GM12878 (cell line): Measurements from ENCODE around the gene DCX. TPM values are rescaled to one million over a fixed set of nuclear protein-coding genes. Genes with fewer than 3 reads are reported as not detected.

ENCODE experiments used
- ATAC-seq: fragments of 200-7000 bp; cut with Tn5 transposase; 3 replicates; pipeline ENCODE4 v1.9.1; 2020; ENCODE audit warnings: mild to moderate bottlenecking, moderate library complexity
- BruUV-seq: library from RNA; stranded (reverse); fragments of 400-500 nt; replicated peaks from 2 replicates; lab custom pipeline; 2021; lab: Mats Ljungman, UMichigan
- CTCF ChIA-PET: fragments of 300-600 bp; sonication (Branson Sonifier 250); formaldehyde crosslinking; extraction: SDS; loops from one replicate; lab custom pipeline; 2021; ENCODE audit warnings: inconsistent platforms; lab: Yijun Ruan, JAX
- POLR2A ChIA-PET: fragments of 350-600 bp; formaldehyde crosslinking; extraction: SDS; loops from one replicate; lab custom pipeline; 2021; ENCODE audit warnings: inconsistent platforms; lab: Charles Lee
- RAD21 ChIA-PET: fragments of 300-600 bp; sonication (Branson Sonifier 250); formaldehyde crosslinking; loops from one replicate; lab custom pipeline; 2023; ENCODE audit warnings: antibody characterized with exemption; ENCODE audit not compliant: unreplicated experiment; lab: Charles Lee
- SMC1A ChIA-PET: fragments of 300-600 bp; sonication (Branson Sonifier 250); formaldehyde crosslinking; loops from one replicate; lab custom pipeline; 2023; ENCODE audit not compliant: unreplicated experiment, uncharacterized antibody; lab: Charles Lee
- DNase-seq: peaks from one replicate; pipeline ENCODE4 v3.0.0-alpha.2; 2011; ENCODE audit warnings: low read depth, low spot score
- FAIRE-seq: peaks from 3 replicates; lab custom pipeline; 2011; peaks lifted over from hg19 to GRCh38; lab: Jason Lieb, UNC
- H2AFZ ChIP-seq: 2 replicates; pipeline ENCODE4 v1.6.0; 2011; ENCODE audit warnings: low read depth, low read length, control low read depth; ENCODE audit not compliant: control insufficient read depth
- H3K27ac ChIP-seq: 2 replicates; pipeline ENCODE4 v1.5.1; 2011; ENCODE audit warnings: control low read depth; ENCODE audit not compliant: control insufficient read depth, insufficient read depth
- H3K27me3 ChIP-seq, 2 experiments: replicated peaks in 1 of 2; 2 replicates each; pipeline versions ENCODE4 v1.6.0 to v1.6.1; 2011; ENCODE audit warnings: low read length in 1 of 2; ENCODE audit not compliant: control insufficient read depth in 2 of 2, insufficient read depth in 2 of 2
- H3K36me3 ChIP-seq, 2 experiments: 2 replicates each; pipeline ENCODE4 v1.5.1; 2011; ENCODE audit warnings: low read length in 1 of 2; ENCODE audit not compliant: control insufficient read depth in 2 of 2, insufficient read depth in 2 of 2
- H3K4me1 ChIP-seq: 2 replicates; pipeline ENCODE4 v1.6.1; 2011; ENCODE audit warnings: mild to moderate bottlenecking, low read length, moderate library complexity, mixed read lengths; ENCODE audit not compliant: control insufficient read depth, insufficient read depth
- H3K4me2 ChIP-seq: 2 replicates; pipeline ENCODE4 v1.6.0; 2011; ENCODE audit warnings: control low read depth; ENCODE audit not compliant: control insufficient read depth, insufficient read depth
- H3K4me3 ChIP-seq: fragments of 200-600 bp; sonication (generic); 2 replicates; pipeline ENCODE4 v1.5.1; 2016
- H3K79me2 ChIP-seq: 2 replicates; pipeline ENCODE4 v1.6.0; 2011; ENCODE audit warnings: low read length; ENCODE audit not compliant: control insufficient read depth, insufficient read depth
- H3K9ac ChIP-seq: 2 replicates; pipeline ENCODE4 v1.8.0; 2011; ENCODE audit warnings: low read length, control low read depth, mixed read lengths; ENCODE audit not compliant: control insufficient read depth, insufficient read depth
- H3K9me3 ChIP-seq: replicated peaks from 3 replicates; pipeline ENCODE4 v1.5.1; 2011; ENCODE audit warnings: mild to moderate bottlenecking, low read length; ENCODE audit not compliant: control insufficient read depth, insufficient read depth
- H4K20me1 ChIP-seq: 2 replicates; pipeline ENCODE4 v1.6.0; 2011; ENCODE audit not compliant: control insufficient read depth, insufficient read depth
- BRCA1 ChIP-seq: IDR thresholded peaks from 2 replicates; pipeline ENCODE4 v1.6.1; 2011; ENCODE audit warnings: low read depth, low read length, improper control_type of control experiment
- CBX5 ChIP-seq: sonication (generic); IDR thresholded peaks from 2 replicates; pipeline ENCODE4 v1.6.1; 2016; ENCODE audit warnings: low read depth, moderate library complexity, mild to moderate bottlenecking, inconsistent platforms
- EP300 ChIP-seq, 2 experiments: fragments of 150-350 bp in 1 of 2; IDR thresholded peaks; 2 replicates each; pipeline ENCODE4 v1.6.1; 2011 to 2012; ENCODE audit warnings: low read depth in 2 of 2, low read length in 2 of 2, borderline replicate concordance in 1 of 2, improper control_type of control experiment in 1 of 2, inconsistent platforms in 1 of 2; ENCODE audit not compliant: control insufficient read depth in 1 of 2
- GATAD2B ChIP-seq: fragments of 450-650 bp; conservative IDR thresholded peaks from 2 replicates; pipeline ENCODE4 v1.6.1; 2017; ENCODE audit warnings: low read depth, mild to moderate bottlenecking, moderate library complexity
- IKZF2 ChIP-seq, 2 experiments: fragments of 450-650 bp; IDR thresholded peaks; 2 replicates each; pipeline ENCODE4 v1.6.1; 2017; ENCODE audit warnings: mild to moderate bottlenecking in 2 of 2, moderate library complexity in 2 of 2
- MAX ChIP-seq: IDR thresholded peaks from 2 replicates; pipeline ENCODE4 v1.6.1; 2012; ENCODE audit warnings: low read depth, low read length, improper control_type of control experiment
- RAD21 ChIP-seq: IDR thresholded peaks from 2 replicates; pipeline ENCODE4 v1.6.1; 2011; ENCODE audit warnings: mild to moderate bottlenecking, low read depth, low read length, moderate library complexity; ENCODE audit not compliant: insufficient read depth
- USF1 ChIP-seq: IDR thresholded peaks from 2 replicates; pipeline ENCODE4 v1.6.1; 2011; ENCODE audit warnings: borderline replicate concordance, low read depth, mild to moderate bottlenecking, moderate library complexity, mixed read lengths, low read length; ENCODE audit not compliant: insufficient read depth; ENCODE audit errors: extremely low read length
- YBX1 ChIP-seq: fragments of 450-650 bp; IDR thresholded peaks from 2 replicates; pipeline ENCODE4 v1.6.1; 2016; ENCODE audit warnings: antibody characterized with exemption
- YY1 ChIP-seq: IDR thresholded peaks from 2 replicates; pipeline ENCODE4 v1.6.1; 2011; ENCODE audit warnings: low read depth, mild to moderate bottlenecking, low read length
- ZNF384 ChIP-seq: IDR thresholded peaks from 2 replicates; pipeline ENCODE4 v1.6.1; 2012; ENCODE audit warnings: low read depth, mild to moderate bottlenecking, low read length, improper control_type of control experiment, borderline replicate concordance
- WGBS: methylation state at CpG from one replicate; pipeline ENCODE4 v1.1.6; 2016; ENCODE audit warnings: low lambda C conversion rate; ENCODE audit not compliant: insufficient replicate concordance, insufficient coverage; ENCODE audit errors: missing lambda C conversion rate; 5-methylcytosine and 5-hydroxymethylcytosine counted together
- in situ Hi-C: fragments of 300-500 bp; cut with MboI; formaldehyde crosslinking; loops from 9 replicates; pipeline ENCODE4 v1.14.3; 2018; ENCODE audit warnings: mixed read lengths
- intact Hi-C: fragments of 100-400 bp; cut with micrococcal nuclease; formaldehyde crosslinking; loops from one replicate; pipeline ENCODE4 v1.14.2; 2022; ENCODE audit not compliant: unreplicated experiment
- polyA plus RNA-seq, 11 experiments: library from polyadenylated mRNA; depleted of rRNA in 4 of 11; unstranded in 6 of 11; stranded (reverse) in 5 of 11; fragments of >200 nt; fragmentation: Nextera tagmentation in 4 of 11; fragmentation: Illumina TruSeq in 1 of 11; extraction: Ambion mirVana in 4 of 11; extraction: Trizol in 1 of 11; gene quantifications; 1 replicate in 1 of 11; 2 replicates in 10 of 11; pipeline versions ENCODE4 v1.2.1 to v1.2.3, GENCODE V29; 2011 to 2016; ENCODE audit warnings: inconsistent platforms in 2 of 11, missing spikeins in 2 of 11, low read depth in 1 of 11
- total RNA-seq, 4 experiments: library from RNA; depleted of rRNA in 3 of 4; stranded (reverse); fragments of >200 nt in 3 of 4; fragmentation: Illumina TruSeq in 1 of 4; extraction: Trizol in 1 of 4; gene quantifications; 2 replicates each; pipeline versions ENCODE4 v1.2.1 to v1.2.3, GENCODE V29; 2013 to 2021
- TF ChIP-seq, protein P1 (sequence below): IDR thresholded peaks from 2 replicates; pipeline ENCODE4 v1.6.1; 2011; ENCODE audit warnings: mild to moderate bottlenecking, low read depth, low read length, moderate library complexity; ENCODE audit not compliant: insufficient replicate concordance
- TF ChIP-seq, protein P2 (sequence below), 3 experiments: IDR thresholded peaks in 2 of 3; conservative IDR thresholded peaks in 1 of 3; 2 replicates each; pipeline ENCODE4 v1.5.1; 2011; ENCODE audit warnings: low read depth in 3 of 3, low read length in 3 of 3, mild to moderate bottlenecking in 3 of 3, control low read depth in 2 of 3, moderate library complexity in 2 of 3, inconsistent platforms in 1 of 3, mixed read lengths in 1 of 3; ENCODE audit not compliant: control insufficient read depth in 2 of 3, insufficient read depth in 1 of 3; ENCODE audit errors: extremely low read depth in 1 of 3
- TF ChIP-seq, protein P3 (sequence below): fragments of 450-650 bp; IDR thresholded peaks from 2 replicates; pipeline ENCODE4 v1.6.1; 2016; ENCODE audit warnings: mild to moderate bottlenecking

Gene DCX
- total and polyA plus RNA-seq, 10 of the 15 experiments (the other 5 are each of a cell fraction or from before 2014, with no cell fraction given) = under 0.01 TPM; not detected in 9

GRCh38 chrX:111460607-111461006 is 48.6 kb upstream of the DCX start (continued):
- TF ChIP-seq GATAD2B (no peak), MAX (no peak), ZNF384 (no peak), USF1 (no peak), CBX5 (no peak), EP300 (IDR thresholded peaks at IDR 0.05; ENCODE audit: borderline replicate concordance in 1 of 2, control insufficient read depth in 1 of 2, low read depth in 2 of 2, low read length in 2 of 2) (no peak)

GRCh38 chrX:111447298-111447697 is 35.3 kb upstream of the DCX start:
- WGBS = 0% methylated on average over 3 of the region's 3 CpGs
- ChIA-PET RAD21 (no interaction called here), POLR2A (no interaction called here), CTCF (interaction anchor here (0.6 to 2.4 kb wide), 5 partner anchors 10 to 279 kb away, joined by 3 to 8 read pairs (median 4); no protein-coding TSS in a partner anchor), SMC1A (interaction anchor here (1.5 to 1.8 kb wide), 2 partner anchors 14 to 455 kb away, joined by 4 to 5 read pairs; no protein-coding TSS in a partner anchor)
- H3K9me3 ChIP-seq = no peaks in the 10 kb centered on the region
- peaks cover 1 to 3% of the 10 kb centered on the region in 2 experiments; a peak in 3 of 4 replicates for H3K27me3 ChIP-seq
- no peak overlapping the region for H3K4me2 ChIP-seq
- H3K79me2 ChIP-seq = no peaks in the 10 kb centered on the region
- no peak overlapping the region for H3K9ac ChIP-seq
- no peaks in the 10 kb centered on the region for H3K36me3 ChIP-seq
- BruUV-seq = no TSS peak
- no peak overlapping the region for H3K27ac ChIP-seq
- H3K4me3 ChIP-seq = no peak overlapping the region
- H2AFZ ChIP-seq = no peak overlapping the region
- FAIRE-seq (no peak), ATAC-seq (peak; percentile 82), DNase-seq (no peak)
- H4K20me1 ChIP-seq = no peaks in the 10 kb centered on the region
- intact Hi-C loops = loop anchor here (5.0 to 10.0 kb wide), 3 partner anchors 285 to 452 kb away; partner anchors contain the start of gene PAK3
- TF ChIP-seq YY1 (0 out of 2 replicates have a peak, but pooled peaks have one; percentile 14), BRCA1 (no peak), RAD21 (peak; percentile 37), YBX1 (no peak), IKZF2 (IDR thresholded peaks at IDR 0.05) (no peak)
- TF ChIP-seq, protein P1, sequence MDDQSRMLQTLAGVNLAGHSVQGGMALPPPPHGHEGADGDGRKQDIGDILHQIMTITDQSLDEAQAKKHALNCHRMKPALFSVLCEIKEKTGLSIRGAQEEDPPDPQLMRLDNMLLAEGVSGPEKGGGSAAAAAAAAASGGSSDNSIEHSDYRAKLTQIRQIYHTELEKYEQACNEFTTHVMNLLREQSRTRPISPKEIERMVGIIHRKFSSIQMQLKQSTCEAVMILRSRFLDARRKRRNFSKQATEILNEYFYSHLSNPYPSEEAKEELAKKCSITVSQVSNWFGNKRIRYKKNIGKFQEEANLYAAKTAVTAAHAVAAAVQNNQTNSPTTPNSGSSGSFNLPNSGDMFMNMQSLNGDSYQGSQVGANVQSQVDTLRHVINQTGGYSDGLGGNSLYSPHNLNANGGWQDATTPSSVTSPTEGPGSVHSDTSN = peak; percentile 89
- TF ChIP-seq, protein P2, sequence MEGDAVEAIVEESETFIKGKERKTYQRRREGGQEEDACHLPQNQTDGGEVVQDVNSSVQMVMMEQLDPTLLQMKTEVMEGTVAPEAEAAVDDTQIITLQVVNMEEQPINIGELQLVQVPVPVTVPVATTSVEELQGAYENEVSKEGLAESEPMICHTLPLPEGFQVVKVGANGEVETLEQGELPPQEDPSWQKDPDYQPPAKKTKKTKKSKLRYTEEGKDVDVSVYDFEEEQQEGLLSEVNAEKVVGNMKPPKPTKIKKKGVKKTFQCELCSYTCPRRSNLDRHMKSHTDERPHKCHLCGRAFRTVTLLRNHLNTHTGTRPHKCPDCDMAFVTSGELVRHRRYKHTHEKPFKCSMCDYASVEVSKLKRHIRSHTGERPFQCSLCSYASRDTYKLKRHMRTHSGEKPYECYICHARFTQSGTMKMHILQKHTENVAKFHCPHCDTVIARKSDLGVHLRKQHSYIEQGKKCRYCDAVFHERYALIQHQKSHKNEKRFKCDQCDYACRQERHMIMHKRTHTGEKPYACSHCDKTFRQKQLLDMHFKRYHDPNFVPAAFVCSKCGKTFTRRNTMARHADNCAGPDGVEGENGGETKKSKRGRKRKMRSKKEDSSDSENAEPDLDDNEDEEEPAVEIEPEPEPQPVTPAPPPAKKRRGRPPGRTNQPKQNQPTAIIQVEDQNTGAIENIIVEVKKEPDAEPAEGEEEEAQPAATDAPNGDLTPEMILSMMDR (IDR thresholded peaks at IDR 0.05 in 2 of 3, conservative IDR thresholded peaks at IDR 0.05 in 1 of 3; ENCODE audit: control insufficient read depth in 2 of 3, extremely low read depth in 1 of 3, insufficient read depth in 1 of 3, low read depth in 3 of 3, low read length in 3 of 3) = peak; percentile 42 to 58 (median 48); a peak in 5 of 6 replicates
- TF ChIP-seq, protein P3, sequence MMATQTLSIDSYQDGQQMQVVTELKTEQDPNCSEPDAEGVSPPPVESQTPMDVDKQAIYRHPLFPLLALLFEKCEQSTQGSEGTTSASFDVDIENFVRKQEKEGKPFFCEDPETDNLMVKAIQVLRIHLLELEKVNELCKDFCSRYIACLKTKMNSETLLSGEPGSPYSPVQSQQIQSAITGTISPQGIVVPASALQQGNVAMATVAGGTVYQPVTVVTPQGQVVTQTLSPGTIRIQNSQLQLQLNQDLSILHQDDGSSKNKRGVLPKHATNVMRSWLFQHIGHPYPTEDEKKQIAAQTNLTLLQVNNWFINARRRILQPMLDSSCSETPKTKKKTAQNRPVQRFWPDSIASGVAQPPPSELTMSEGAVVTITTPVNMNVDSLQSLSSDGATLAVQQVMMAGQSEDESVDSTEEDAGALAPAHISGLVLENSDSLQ = peak; percentile 94
- no peaks in the 10 kb centered on the region for H3K4me1 ChIP-seq
- in situ Hi-C loops = no loop called here
